CD4-positive, alpha-beta T cell (primary cell): ENCODE results near the gene NRDE2. TPM values are rescaled to one million over a fixed set of nuclear protein-coding genes. Genes with fewer than 3 reads are reported as not detected.

Experiments
- ATAC-seq: fragments of 200-7000 bp; cut with Tn5 transposase; one replicate; pipeline ENCODE4 v1.10.0; 2022; ENCODE audit warnings: mild to moderate bottlenecking; ENCODE audit not compliant: poor library complexity
- CTCF ChIA-PET: fragments of 350-600 bp; sonication (Branson Sonifier 250); formaldehyde crosslinking; loops from one replicate; lab custom pipeline; 2021; ENCODE audit warnings: antibody characterized with exemption, inconsistent platforms; lab: Charles Lee
- POLR2A ChIA-PET: fragments of 350-600 bp; sonication (Branson Sonifier 250); formaldehyde crosslinking; loops from one replicate; lab custom pipeline; 2021; ENCODE audit warnings: antibody characterized with exemption, inconsistent platforms; lab: Charles Lee
- DNase-seq, 14 experiments: peaks; one replicate each; pipeline ENCODE4 v3.0.0-alpha.2; 2013 to 2020; ENCODE audit warnings: mixed read lengths in 2 of 14
- H3K27ac ChIP-seq, 2 donors: one replicate each; pipeline versions ENCODE4 v1.5.1 to v1.7.0; 2013; ENCODE audit warnings: low read length in 2 of 2, low read depth in 1 of 2, mild to moderate bottlenecking in 1 of 2
- H3K27me3 ChIP-seq, 2 experiments: 1 replicate in 1 of 2; 2 replicates in 1 of 2; pipeline versions ENCODE4 v1.6.1 to v1.7.0; 2013; ENCODE audit warnings: low read length in 2 of 2, control low read depth in 1 of 2, mild to moderate bottlenecking in 1 of 2, moderate library complexity in 1 of 2; ENCODE audit not compliant: insufficient read depth in 2 of 2, control insufficient read depth in 1 of 2
- H3K36me3 ChIP-seq: one replicate; pipeline ENCODE4 v1.6.1; 2013; ENCODE audit warnings: low read length, control low read depth; ENCODE audit not compliant: insufficient read depth
- H3K4me1 ChIP-seq: one replicate; pipeline ENCODE4 v1.6.1; 2013; ENCODE audit warnings: low read length, control low read depth; ENCODE audit not compliant: insufficient read depth
- H3K4me3 ChIP-seq: one replicate; pipeline ENCODE4 v1.5.1; 2013; ENCODE audit warnings: mild to moderate bottlenecking, low read length, moderate library complexity
- H3K9me3 ChIP-seq, 2 experiments: 1 replicate in 1 of 2; 2 replicates in 1 of 2; pipeline versions ENCODE4 v1.6.1 to v1.7.0; 2013; ENCODE audit warnings: low read length in 2 of 2, mild to moderate bottlenecking in 2 of 2, control low read depth in 1 of 2, moderate library complexity in 1 of 2; ENCODE audit not compliant: control insufficient read depth in 1 of 2, insufficient read depth in 1 of 2
- H3K27ac Mint-ChIP-seq: one replicate; pipeline ENCODE4 v1.8.0; 2020; ENCODE audit warnings: mixed read lengths
- H3K27me3 Mint-ChIP-seq: one replicate; pipeline ENCODE4 v1.8.0; 2021; ENCODE audit warnings: mixed read lengths
- H3K36me3 Mint-ChIP-seq: one replicate; pipeline ENCODE4 v1.8.0; 2021; ENCODE audit warnings: low read depth, mixed read lengths
- H3K4me1 Mint-ChIP-seq: one replicate; pipeline ENCODE4 v1.8.0; 2021; ENCODE audit warnings: low read depth, mixed read lengths
- H3K4me3 Mint-ChIP-seq: one replicate; pipeline ENCODE4 v1.8.0; 2020; ENCODE audit warnings: mild to moderate bottlenecking, mixed read lengths
- H3K9me3 Mint-ChIP-seq: one replicate; pipeline ENCODE4 v1.8.0; 2020; ENCODE audit warnings: mixed read lengths
- intact Hi-C, 2 experiments: fragments of 100-400 bp; cut with DNase I in 1 of 2; cut with micrococcal nuclease in 1 of 2; formaldehyde crosslinking; loops; one replicate each; pipeline versions ENCODE4 v1.15.1 to v1.9.0; 2023 to 2025; cut with DNase I, micrococcal nuclease
- polyA plus RNA-seq, 2 donors: library from polyadenylated mRNA; unstranded; fragments of 120-200 nt; gene quantifications; one replicate each; pipeline ENCODE4 v1.2.1, GENCODE V29; 2013
- total RNA-seq, 174 experiments: library from RNA in 2 of 174; stranded (reverse) in 2 of 174; gene quantifications; one replicate each; pipeline ENCODE4 v1.2.3 and lab custom pipeline; 2021 to 2026
- TF ChIP-seq, protein P1 (sequence below): fragments of 200-600 bp; IDR thresholded peaks from one replicate; pipeline ENCODE4 v1.8.0; 2022; ENCODE audit warnings: antibody characterized with exemption, mild to moderate bottlenecking

Gene NRDE2, protein sequence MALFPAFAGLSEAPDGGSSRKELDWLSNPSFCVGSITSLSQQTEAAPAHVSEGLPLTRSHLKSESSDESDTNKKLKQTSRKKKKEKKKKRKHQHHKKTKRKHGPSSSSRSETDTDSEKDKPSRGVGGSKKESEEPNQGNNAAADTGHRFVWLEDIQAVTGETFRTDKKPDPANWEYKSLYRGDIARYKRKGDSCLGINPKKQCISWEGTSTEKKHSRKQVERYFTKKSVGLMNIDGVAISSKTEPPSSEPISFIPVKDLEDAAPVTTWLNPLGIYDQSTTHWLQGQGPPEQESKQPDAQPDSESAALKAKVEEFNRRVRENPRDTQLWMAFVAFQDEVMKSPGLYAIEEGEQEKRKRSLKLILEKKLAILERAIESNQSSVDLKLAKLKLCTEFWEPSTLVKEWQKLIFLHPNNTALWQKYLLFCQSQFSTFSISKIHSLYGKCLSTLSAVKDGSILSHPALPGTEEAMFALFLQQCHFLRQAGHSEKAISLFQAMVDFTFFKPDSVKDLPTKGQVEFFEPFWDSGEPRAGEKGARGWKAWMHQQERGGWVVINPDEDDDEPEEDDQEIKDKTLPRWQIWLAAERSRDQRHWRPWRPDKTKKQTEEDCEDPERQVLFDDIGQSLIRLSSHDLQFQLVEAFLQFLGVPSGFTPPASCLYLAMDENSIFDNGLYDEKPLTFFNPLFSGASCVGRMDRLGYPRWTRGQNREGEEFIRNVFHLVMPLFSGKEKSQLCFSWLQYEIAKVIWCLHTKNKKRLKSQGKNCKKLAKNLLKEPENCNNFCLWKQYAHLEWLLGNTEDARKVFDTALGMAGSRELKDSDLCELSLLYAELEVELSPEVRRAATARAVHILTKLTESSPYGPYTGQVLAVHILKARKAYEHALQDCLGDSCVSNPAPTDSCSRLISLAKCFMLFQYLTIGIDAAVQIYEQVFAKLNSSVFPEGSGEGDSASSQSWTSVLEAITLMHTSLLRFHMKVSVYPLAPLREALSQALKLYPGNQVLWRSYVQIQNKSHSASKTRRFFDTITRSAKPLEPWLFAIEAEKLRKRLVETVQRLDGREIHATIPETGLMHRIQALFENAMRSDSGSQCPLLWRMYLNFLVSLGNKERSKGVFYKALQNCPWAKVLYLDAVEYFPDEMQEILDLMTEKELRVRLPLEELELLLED
- total RNA-seq (10 to 100 TPM; 17.5 to 17.9 TPM), total RNA-seq (lab: John Stamatoyannopoulos, UW) (18.7 to 67.3 (median 38.2) reads per million in 172 experiments)
- polyA plus RNA-seq (2013, experiment 1 of 2) = 8.7 TPM
- polyA plus RNA-seq (2013, experiment 2 of 2) = 10.3 TPM

DNA sequence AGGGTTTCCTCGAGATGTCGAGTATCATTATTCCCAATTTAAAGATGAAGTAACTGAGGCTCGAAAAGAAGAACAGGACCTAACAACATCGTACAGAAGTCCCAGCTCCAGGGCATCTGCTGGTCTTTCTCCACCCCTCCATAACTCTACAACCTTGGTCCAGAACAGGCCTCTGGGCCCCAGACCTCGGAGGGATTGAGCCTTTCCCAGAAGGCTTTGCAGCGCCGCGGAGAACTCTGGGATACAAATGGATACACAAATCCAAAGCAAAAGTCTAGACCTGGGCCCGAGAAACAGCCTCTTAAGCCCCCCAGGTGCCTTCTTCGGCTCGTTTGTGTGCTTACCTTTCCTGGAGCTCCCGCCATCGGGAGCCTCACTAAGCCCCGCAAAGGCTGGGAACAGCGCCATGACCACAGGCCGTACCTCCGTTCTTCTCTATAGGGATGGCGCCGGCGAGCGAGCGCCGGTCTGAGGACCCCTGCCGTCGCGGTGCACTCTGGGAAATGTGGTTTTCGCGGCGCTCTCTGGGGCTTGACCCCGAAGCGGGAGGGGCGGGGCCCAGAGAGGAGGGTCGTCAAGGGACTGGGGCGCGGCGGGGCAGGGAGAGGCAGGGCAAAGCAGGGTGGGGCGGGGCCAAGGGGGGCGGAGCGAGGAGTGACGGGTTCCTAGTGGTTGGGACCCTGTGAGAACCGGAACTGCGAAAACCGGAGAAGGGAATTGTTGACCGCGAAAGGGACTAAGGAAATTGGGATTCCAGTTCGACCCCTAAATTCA is at the start of gene NRDE2:
Gene NRDE2 (minus strand): TSS at position 445 of the 774 bp plus-strand sequence. CDS start 37 bp downstream, at position 408.
- TF ChIP-seq, protein P1, sequence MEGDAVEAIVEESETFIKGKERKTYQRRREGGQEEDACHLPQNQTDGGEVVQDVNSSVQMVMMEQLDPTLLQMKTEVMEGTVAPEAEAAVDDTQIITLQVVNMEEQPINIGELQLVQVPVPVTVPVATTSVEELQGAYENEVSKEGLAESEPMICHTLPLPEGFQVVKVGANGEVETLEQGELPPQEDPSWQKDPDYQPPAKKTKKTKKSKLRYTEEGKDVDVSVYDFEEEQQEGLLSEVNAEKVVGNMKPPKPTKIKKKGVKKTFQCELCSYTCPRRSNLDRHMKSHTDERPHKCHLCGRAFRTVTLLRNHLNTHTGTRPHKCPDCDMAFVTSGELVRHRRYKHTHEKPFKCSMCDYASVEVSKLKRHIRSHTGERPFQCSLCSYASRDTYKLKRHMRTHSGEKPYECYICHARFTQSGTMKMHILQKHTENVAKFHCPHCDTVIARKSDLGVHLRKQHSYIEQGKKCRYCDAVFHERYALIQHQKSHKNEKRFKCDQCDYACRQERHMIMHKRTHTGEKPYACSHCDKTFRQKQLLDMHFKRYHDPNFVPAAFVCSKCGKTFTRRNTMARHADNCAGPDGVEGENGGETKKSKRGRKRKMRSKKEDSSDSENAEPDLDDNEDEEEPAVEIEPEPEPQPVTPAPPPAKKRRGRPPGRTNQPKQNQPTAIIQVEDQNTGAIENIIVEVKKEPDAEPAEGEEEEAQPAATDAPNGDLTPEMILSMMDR = no peak
- peak within 1 kb of the TSS; percentile 60 to 72 for H3K27ac ChIP-seq
- ChIA-PET CTCF (interaction anchor here (1.7 kb wide), 1 partner anchor 68 kb away, joined by 6 read pairs; no protein-coding TSS in a partner anchor), POLR2A (interaction anchor here (0.8 to 3.9 kb wide), 4 partner anchors 14 to 427 kb away, joined by 4 to 40 read pairs (median 10); partner anchors contain the start of gene CALM1)
- no peaks in the 10 kb centered on the region for H3K27me3 ChIP-seq
- H3K36me3 Mint-ChIP-seq = peaks cover 14% of the 10 kb centered on the region
- DNase-seq (peak; percentile 81 to 99 (median 93)), ATAC-seq (peak; percentile 95)
- H3K27ac Mint-ChIP-seq = peak within 1 kb of the TSS; percentile 93
- no peaks in the 10 kb centered on the region for H3K9me3 Mint-ChIP-seq
- peaks cover 40% of the 10 kb centered on the region for H3K4me1 Mint-ChIP-seq
- H3K27me3 Mint-ChIP-seq = peaks cover 10% of the 10 kb centered on the region
- intact Hi-C loops = loop anchor here (2.0 to 10.0 kb wide), 7 partner anchors 49 to 1773 kb away; partner anchors contain the start of genes CALM1 (in 2 of the 2), ATXN3 (in 1 of the 2), PSMC1 (in 1 of the 2) and TDP1 (in 1 of the 2)
- H3K4me3 ChIP-seq = peak within 1 kb of the TSS; percentile 83
- peak within 1 kb of the TSS; percentile 93 for H3K4me3 Mint-ChIP-seq
- no peaks in the 10 kb centered on the region for H3K36me3 ChIP-seq
- H3K4me1 ChIP-seq = peaks cover 13% of the 10 kb centered on the region
- no peaks in the 10 kb centered on the region for H3K9me3 ChIP-seq

DNA sequence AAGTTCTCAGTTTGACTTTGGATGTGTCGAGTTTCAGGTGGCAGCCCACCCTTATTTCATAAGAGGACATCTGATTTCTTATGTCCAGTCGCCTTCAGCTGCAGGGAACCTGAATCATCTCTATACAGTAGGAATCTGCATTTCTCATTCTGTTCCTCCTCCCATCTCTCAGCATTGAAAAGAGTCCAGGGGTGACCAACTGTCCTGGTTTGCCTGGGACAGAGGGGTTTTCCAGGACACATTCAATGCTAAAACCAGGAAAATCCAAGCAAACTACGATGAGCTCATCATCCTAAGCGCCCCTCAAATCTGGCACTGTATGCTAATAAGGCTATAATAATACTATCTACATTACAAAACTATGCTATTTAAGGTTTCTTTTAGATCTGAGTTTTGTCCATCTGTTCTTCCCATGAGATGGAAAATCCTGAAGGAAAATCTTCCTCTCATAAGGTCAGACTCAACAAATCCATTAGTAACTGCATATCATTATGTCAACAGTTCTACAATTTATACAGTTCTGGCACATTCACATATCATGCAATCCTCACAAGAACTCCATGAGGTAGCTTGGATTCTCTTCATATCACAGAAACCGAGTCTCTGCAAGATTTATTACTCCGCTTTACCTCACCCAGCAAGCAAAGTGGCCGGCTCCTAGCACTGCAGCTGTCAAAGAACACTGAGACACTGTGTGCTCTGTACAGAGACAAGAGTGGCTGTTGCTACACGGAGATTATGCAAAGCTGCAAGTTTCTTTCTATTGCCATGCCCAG is 49.5 kb upstream of the NRDE2 start:
- Histone ChIP-seq H3K4me1 (peaks cover 35% of the 10 kb centered on the region), H3K36me3 (no peaks in the 10 kb centered on the region), H3K27me3 (no peaks in the 10 kb centered on the region), H3K4me3 (no peak overlapping the region), H3K27ac (no peak overlapping the region), H3K9me3 (no peaks in the 10 kb centered on the region)
- Mint-ChIP-seq H3K4me3 (no peak overlapping the region), H3K27me3 (no peaks in the 10 kb centered on the region), H3K27ac (no peak overlapping the region), H3K36me3 (no peaks in the 10 kb centered on the region), H3K4me1 (peaks cover 23% of the 10 kb centered on the region), H3K9me3 (no peaks in the 10 kb centered on the region)
- intact Hi-C loops = loop anchor here (2.0 to 10.0 kb wide), 5 partner anchors 48 to 864 kb away; partner anchors contain the start of genes EFCAB11 (in 2 of the 2), GPR68 (in 1 of the 2), NRDE2 (in 1 of the 2) and TDP1 (in 1 of the 2)
- CTCF ChIA-PET = interaction anchor here (1.5 to 9.5 kb wide), 3 partner anchors 9 to 47 kb away, joined by 4 to 66 read pairs (median 4); no protein-coding TSS in a partner anchor
- TF ChIP-seq, protein P1 = no peak
- ATAC-seq (no peak), DNase-seq (peak in 2 of 14 experiments; percentile 11 to 23)
- POLR2A ChIA-PET = interaction anchor here (1.7 to 7.6 kb wide), 8 partner anchors 12 to 377 kb away, joined by 4 to 423 read pairs (median 39); partner anchors contain the start of genes CALM1, NRDE2 and PSMC1
